NCI-H2171 (cell line): ENCODE results near the gene WHRN.

Experiments used
- DNase-seq: peaks from one replicate; lab custom pipeline; 2025; lab: John Stamatoyannopoulos, UW

Gene WHRN

GRCh38 chr9:114505187-114506081 is at the start of gene WHRN:
Gene WHRN, minus strand, starts transcription at chr9:114505473. Its CDS starts 672 bp downstream, at chr9:114504801.
- DNase-seq = peak; percentile 93

GRCh38 chr9:114553202-114553601 is 47.9 kb upstream of the WHRN start:
- no peak for DNase-seq

GRCh38 chr9:114552706-114553105 is 47.4 kb upstream of the WHRN start:
- no peak for DNase-seq

- DNase-seq = no peak
Measured at GRCh38 chr9:114551750-114552685, 46.7 kb upstream of the WHRN start.

- no peak for DNase-seq
Measured at GRCh38 chr9:114549697-114550330, 44.5 kb upstream of the WHRN start.

GRCh38 chr9:114546851-114547250 is 41.6 kb upstream of the WHRN start:
- no peak for DNase-seq

GRCh38 chr9:114545055-114545454 is 39.8 kb upstream of the WHRN start:
- DNase-seq = no peak

GRCh38 chr9:114539701-114540380 is 34.6 kb upstream of the WHRN start:
- peak; percentile 13 for DNase-seq

GRCh38 chr9:114538241-114538640 is 33.0 kb upstream of the WHRN start:
- DNase-seq = no peak

- DNase-seq = no peak
Measured at GRCh38 chr9:114532561-114533237, 27.4 kb upstream of the WHRN start.

- no peak for DNase-seq
Measured at GRCh38 chr9:114529285-114529684, 24.0 kb upstream of the WHRN start.

- DNase-seq = no peak
Measured at GRCh38 chr9:114526807-114527206, 21.5 kb upstream of the WHRN start.

- DNase-seq = no peak
Measured at GRCh38 chr9:114525513-114525912, 20.2 kb upstream of the WHRN start.

GRCh38 chr9:114524247-114524681 is 19.0 kb upstream of the WHRN start:
- DNase-seq = no peak

- no peak for DNase-seq
Measured at GRCh38 chr9:114522847-114523246, 17.6 kb upstream of the WHRN start.

GRCh38 chr9:114522286-114522685 is 17.0 kb upstream of the WHRN start:
- DNase-seq = no peak

- DNase-seq = no peak
Measured at GRCh38 chr9:114521846-114522245, 16.6 kb upstream of the WHRN start.

GRCh38 chr9:114518599-114519022 is 13.3 kb upstream of the WHRN start:
- DNase-seq = no peak

- DNase-seq = no peak
Measured at GRCh38 chr9:114518120-114518519, 12.8 kb upstream of the WHRN start.

GRCh38 chr9:114516913-114517312 is 11.6 kb upstream of the WHRN start:
- no peak for DNase-seq

GRCh38 chr9:114515528-114515927 is 10.3 kb upstream of the WHRN start:
- no peak for DNase-seq
